ENCODE measurements around the gene FBXL17. TPM values are rescaled to one million over a fixed set of nuclear protein-coding genes. Genes with fewer than 3 reads are reported as not detected.

FBXL17 gene
- total and polyA plus RNA-seq, 2 of the 13 experiments (the other 11 are each of a cell fraction or from before 2014, with no cell fraction given), result 3.0 to 7.9 TPM

- TF ChIP-seq KDM5B (CRISPR knock-in tag; IDR thresholded peaks at IDR 0.05; ENCODE audit: borderline replicate concordance), result peak; percentile 95
- TF ChIP-seq TRIM24 (CRISPR knock-in tag; IDR thresholded peaks at IDR 0.05), result no peak
- TF ChIP-seq DNMT1 (CRISPR knock-in tag; IDR thresholded peaks at IDR 0.05), result no peak
- TF ChIP-seq ZBTB26 (CRISPR knock-in tag; IDR thresholded peaks at IDR 0.05; ENCODE audit: borderline replicate concordance), result peak; percentile 74
- TF ChIP-seq FOSL1 (CRISPR knock-in tag; IDR thresholded peaks at IDR 0.05; ENCODE audit: borderline replicate concordance), result 0 out of 2 replicates have a peak, but pooled peaks have one; percentile 27
- no peak for TF ChIP-seq FOXO4 (CRISPR knock-in tag; conservative IDR thresholded peaks at IDR 0.05)
- TF ChIP-seq ISX (CRISPR knock-in tag; conservative IDR thresholded peaks at IDR 0.05), result peak; percentile 80; the same call in 1 of the 2 replicates
- TF ChIP-seq REXO4 (CRISPR knock-in tag; IDR thresholded peaks at IDR 0.05; ENCODE audit: borderline replicate concordance), result 0 out of 2 replicates have a peak, but pooled peaks have one; percentile 12
- TF ChIP-seq HMGXB3 (CRISPR knock-in tag; IDR thresholded peaks at IDR 0.05; ENCODE audit: borderline replicate concordance), result peak; percentile 97
- TF ChIP-seq ZBTB49 (CRISPR knock-in tag; IDR thresholded peaks at IDR 0.05; ENCODE audit: borderline replicate concordance), result no peak; the same call in 1 of the 2 replicates
- TF ChIP-seq ZNF564 (CRISPR knock-in tag; IDR thresholded peaks at IDR 0.05), result no peak
- peak; percentile 63; the same call in 1 of the 2 replicates for TF ChIP-seq SIX4 (CRISPR knock-in tag; IDR thresholded peaks at IDR 0.05)
- peak; percentile 91 for TF ChIP-seq ZNF576 (CRISPR knock-in tag; IDR thresholded peaks at IDR 0.05)
- peak; percentile 39 for TF ChIP-seq RBM39 (IDR thresholded peaks at IDR 0.05; ENCODE audit: low read depth, low read length, poor library complexity, severe bottlenecking)
- TF ChIP-seq GATAD1 (CRISPR knock-in tag; IDR thresholded peaks at IDR 0.05), result peak; percentile 82
- no peak for TF ChIP-seq ARID3A (IDR thresholded peaks at IDR 0.05; ENCODE audit: low read depth, low read length)
Measured at GRCh38 chr5:108381954-108382783, at the start of gene FBXL17 (continued).
